NCI-H2081 (cell line): ENCODE results near the gene KIR2DL1.
"Not testable (repeated sequence)": the region's sequence is repeated elsewhere in the genome, so short reads cannot be mapped to it uniquely, and the experiment has no call there.

ENCODE experiments used
- DNase-seq, 2 experiments: peaks; one replicate each; lab custom pipeline; 2025; lab: John Stamatoyannopoulos, UW

Gene KIR2DL1

GRCh38 chr19:54771018-54771960 lies 1.7 kb downstream of the KIR2DL1 start:
- not testable (repeated sequence) for DNase-seq

- not testable (repeated sequence) for DNase-seq
These were observed 3.1 kb downstream of the KIR2DL1 start for GRCh38 chr19:54772666-54773065.

- DNase-seq = not testable (repeated sequence)
These were observed 5.7 kb downstream of the KIR2DL1 start for GRCh38 chr19:54775095-54775815.

DNA sequence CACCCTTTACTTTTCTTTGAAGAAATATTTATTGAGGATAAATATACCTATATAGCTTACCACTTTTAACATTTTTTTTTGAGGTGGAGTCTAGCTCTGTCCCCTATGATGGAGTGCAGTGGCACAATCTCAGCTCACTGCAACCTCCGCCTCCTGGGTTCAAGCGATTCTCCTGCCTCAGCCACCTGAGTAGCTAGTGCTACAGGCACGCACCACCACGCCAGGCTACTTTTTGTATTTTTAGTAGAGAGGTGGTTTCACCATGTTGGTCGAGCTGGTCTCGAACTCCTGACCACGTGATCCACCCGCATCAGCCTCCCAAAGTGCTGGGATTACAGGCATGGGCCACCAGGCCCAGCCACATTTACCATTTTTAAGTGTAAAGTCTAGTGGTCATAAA lies 6.2 kb downstream of the KIR2DL1 start:
- not testable (repeated sequence) for DNase-seq

DNA sequence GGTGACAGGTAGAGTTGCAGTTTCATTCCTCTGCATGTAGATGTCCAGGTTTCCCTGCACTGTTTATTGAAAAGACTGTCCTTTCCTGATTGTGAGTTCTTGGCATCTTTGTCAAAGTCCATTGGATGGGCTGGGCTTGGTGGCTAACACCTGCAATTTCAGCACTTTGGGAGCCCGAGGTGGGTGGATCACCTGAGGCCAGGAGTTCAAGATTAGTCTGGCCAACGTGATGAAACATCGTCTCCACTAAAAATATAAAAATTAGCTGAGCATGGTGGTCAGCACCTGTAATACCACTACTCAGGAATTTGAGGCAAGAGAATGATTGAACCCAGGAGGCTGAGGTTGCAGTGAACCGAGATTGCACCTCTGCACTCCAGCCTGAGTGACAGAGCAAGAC lies 8.3 kb downstream of the KIR2DL1 start:
- not testable (repeated sequence) for DNase-seq

- DNase-seq = not testable (repeated sequence)
These were observed 9.3 kb downstream of the KIR2DL1 start for GRCh38 chr19:54778896-54779295.

DNA sequence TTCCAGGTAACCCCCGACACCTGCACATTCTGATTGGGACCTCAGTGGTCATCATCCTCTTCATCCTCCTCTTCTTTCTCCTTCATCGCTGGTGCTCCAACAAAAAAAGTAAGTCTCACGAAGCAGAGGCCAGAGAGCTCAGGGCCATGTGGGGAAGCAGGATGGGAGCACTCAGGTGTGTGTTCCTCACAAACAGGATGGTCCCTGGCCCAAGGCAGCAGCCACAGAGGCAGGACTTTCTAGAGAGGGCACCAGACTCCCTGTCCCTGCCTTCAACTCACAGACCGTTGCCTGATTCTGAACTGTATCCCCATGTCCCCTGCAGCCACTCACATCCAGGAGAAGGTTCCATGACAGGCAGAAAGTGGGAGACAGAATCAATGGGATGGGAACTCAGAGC lies 13.3 kb downstream of the KIR2DL1 start:
- not testable (repeated sequence) for DNase-seq

DNA sequence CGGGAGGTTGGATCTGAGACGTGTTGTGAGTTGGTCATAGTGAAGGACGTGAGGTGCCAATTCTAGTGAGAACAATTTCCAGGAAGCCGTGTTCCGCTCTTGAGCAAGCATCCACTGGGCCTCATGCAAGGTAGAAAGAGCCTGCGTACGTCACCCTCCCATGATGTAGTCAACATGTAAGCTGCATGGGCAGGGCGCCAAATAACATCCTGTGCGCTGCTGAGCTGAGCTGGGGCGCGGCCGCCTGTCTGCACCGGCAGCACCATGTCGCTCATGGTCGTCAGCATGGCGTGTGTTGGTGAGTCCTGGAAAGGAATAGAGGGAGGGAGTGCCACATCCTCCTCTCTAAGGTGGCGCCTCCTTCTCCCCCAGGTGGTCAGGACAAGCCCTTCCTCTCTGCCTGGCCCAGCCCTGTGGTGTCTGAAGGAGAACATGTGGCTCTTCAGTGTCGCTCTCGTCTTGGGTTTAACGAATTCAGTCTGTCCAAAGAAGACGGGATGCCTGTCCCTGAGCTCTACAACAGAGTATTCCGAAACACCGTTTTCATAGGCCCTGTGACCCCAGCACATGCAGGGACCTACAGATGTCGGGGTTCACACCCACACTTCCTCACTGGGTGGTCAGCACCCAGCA lies 16.6 kb downstream of the KIR2DL1 start:
- not testable (repeated sequence) for DNase-seq

- not testable (repeated sequence) for DNase-seq
These were observed 18.6 kb downstream of the KIR2DL1 start for GRCh38 chr19:54788154-54788553.

DNA sequence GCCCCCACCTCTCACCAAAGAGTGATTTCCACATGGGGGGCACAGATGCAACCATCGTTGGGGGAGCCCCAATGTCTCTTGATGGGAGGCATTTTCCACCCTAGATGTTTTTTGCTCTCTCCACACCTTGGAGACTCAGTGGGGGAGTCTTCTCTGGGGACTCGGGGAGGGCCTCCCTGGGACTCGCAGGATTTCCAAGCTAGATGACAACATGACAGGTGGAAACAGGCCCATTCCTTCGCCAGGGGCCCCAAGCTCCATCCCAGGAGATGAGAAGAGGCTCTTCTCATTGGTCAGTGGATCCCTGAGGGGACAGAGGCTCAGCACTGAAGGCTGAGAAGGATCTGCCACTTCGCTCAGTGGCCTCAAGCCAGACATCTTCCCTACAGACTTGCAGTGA lies 21.1 kb downstream of the KIR2DL1 start:
- DNase-seq = no peak

GRCh38 chr19:54791476-54791875 lies 21.9 kb downstream of the KIR2DL1 start:
- DNase-seq = no peak

GRCh38 chr19:54792814-54793213 lies 23.2 kb downstream of the KIR2DL1 start:
- DNase-seq = no peak

DNA sequence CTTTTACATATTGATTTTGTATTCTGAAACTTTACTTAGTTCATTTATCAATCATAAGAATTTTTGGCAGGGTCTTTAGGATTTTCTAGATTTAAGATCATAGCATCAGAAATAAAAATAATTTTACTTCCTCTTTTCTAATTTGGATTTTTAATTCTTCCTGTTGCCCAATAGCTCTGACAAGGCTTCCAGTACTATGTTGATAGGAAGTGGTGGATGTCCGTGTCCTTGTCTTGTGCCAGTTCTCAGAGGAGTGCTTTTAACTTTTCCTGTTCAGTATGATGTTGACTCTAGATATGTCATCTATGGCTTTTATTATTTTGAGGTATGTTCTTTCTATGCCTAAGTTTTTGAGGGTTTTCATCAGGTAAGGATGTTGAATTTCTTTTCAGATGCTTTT lies 26.2 kb downstream of the KIR2DL1 start:
- no peak for DNase-seq

- DNase-seq = no peak
These were observed 33.8 kb downstream of the KIR2DL1 start, which contains the start of gene KIR2DL4 for GRCh38 chr19:54803410-54803809. KIR2DL4 (plus strand) TSS chr19:54803610; CDS start chr19:54803652, 42 bp downstream.

DNA sequence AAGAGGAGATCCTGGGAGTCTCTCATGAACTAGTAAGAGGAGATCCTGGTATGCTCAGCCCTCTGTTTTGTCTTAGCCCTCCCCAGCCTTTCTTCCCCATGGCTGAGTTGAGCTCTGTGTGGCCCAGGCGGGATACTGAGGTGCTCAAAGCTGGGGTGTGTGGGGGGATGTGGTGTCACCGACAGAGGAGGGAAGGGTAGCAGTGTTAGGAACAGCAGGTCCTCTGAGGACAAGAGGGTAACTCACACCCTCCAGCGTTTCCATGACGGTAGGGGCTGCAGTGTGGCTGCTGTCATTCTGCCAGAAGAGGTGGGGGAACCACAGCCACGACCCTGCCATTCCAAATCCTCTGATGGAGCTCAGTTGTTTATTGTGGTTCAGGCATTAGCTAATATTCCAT lies 34.5 kb downstream of the KIR2DL1 start:
- DNase-seq = no peak

GRCh38 chr19:54804571-54804970 lies 35.0 kb downstream of the KIR2DL1 start:
- DNase-seq = no peak

- DNase-seq = no peak
These were observed 36.3 kb downstream of the KIR2DL1 start for GRCh38 chr19:54805665-54806515.

DNA sequence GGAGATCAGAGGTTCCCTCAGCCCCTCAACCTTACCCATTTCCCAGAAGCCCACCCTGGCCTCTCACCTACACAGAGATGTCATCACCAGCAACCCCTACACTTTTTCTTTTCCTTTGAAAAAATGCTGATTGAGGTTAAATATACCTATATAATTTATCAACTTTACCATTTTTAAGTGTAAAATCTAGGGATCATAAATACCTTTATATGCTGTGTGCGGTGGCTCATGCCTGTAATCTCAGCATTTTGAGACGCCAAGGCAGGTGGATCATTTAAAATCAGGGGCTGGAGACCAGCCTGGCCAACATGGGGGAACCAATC lies 36.9 kb downstream of the KIR2DL1 start:
- no peak for DNase-seq

GRCh38 chr19:54814571-54814970 lies 45.0 kb downstream of the KIR2DL1 start:
- DNase-seq = not testable (repeated sequence)

DNA sequence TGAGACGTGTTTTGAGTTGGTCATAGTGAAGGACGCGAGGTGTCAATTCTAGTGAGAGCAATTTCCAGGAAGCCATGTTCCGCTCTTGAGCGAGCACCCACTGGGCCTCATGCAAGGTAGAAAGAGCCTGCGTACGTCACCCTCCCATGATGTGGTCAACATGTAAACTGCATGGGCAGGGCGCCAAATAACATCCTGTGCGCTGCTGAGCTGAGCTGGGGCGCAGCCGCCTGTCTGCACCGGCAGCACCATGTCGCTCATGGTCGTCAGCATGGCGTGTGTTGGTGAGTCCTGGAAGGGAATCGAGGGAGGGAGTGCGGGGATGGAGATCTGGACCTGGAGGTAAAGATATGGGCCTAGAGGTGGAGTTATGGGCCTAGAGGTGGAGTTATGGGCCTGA lies 46.7 kb downstream of the KIR2DL1 start, which contains the start of gene KIR3DL1:
Gene KIR3DL1 (plus strand): TSS at position 218 of the 400 bp plus-strand sequence.
- DNase-seq = not testable (repeated sequence)
